ENCODE measurements around the gene PLXNA4.

Gene PLXNA4

DNA sequence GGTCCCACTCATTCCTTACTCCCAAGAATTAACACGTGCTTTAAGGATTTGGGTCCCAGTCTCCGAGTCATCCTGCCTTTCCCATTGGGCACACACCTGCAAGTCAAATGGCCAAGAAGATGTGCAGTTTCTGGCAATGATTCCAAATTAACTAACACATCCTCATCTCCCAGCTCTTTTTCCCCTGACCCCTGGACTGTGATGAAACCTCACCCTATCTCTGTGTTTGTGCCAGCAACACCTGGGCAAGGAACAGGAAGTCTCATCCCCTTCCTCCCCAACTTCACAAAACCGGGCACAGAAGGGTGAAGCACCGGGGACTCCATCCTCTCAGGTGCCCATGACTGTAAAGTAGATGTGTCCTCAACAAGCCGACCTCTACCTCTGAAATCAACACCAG is 54.8 kb downstream of the PLXNA4 start:
- Histone ChIP-seq H3K4me3 (ENCODE audit: low read depth, low read length) (no peak overlapping the region), H3K9me3 (ENCODE audit: control insufficient read depth, insufficient read depth, low read length) (no peaks in the 10 kb centered on the region), H3K4me1 (ENCODE audit: control insufficient read depth, insufficient read depth, low read length) (no peaks in the 10 kb centered on the region), H3K27me3 (ENCODE audit: control insufficient read depth, insufficient read depth, low read length) (no peaks in the 10 kb centered on the region), H3K9ac (ENCODE audit: low read depth, low read length) (no peak overlapping the region), H3K36me3 (ENCODE audit: control insufficient read depth, insufficient read depth, low read length) (no peaks in the 10 kb centered on the region)

DNA sequence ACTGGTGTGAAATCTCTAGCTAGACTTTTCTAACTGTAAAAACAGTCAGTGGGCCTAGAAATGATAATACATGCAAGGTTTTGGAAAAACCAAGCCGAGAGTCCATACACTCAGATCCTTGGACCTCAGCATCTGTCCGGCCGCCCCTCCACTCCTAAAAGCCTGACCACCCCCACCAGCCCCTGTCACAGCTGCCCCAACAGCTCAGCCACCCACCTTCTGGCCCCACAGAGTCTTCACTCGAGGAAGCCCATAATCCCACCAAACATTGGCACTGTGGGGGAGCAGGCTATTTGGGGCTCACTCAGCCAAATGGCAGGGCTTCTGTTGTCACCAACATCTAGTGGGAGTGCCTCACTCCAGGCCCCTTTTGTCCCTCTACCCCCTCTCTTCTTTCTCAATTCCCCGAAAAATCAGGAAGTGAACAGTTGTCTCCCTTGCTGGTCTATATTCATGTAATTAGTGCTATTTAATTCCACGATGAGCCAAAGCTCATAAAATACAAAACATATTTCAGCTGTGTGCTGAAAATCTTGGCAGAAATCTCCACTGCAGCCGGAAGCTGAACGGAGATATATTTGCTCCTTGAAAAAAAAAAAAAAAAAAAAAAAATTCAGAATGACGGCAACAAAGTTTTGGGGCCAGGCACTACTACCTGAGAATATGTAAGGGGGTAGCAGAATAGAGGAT is 55.5 kb downstream of the PLXNA4 start:
- Histone ChIP-seq H3K27me3 (ENCODE audit: control insufficient read depth, insufficient read depth, low read length) (no peaks in the 10 kb centered on the region), H3K4me3 (ENCODE audit: low read depth, low read length) (no peak overlapping the region), H3K9ac (ENCODE audit: low read depth, low read length) (no peak overlapping the region), H3K4me1 (ENCODE audit: control insufficient read depth, insufficient read depth, low read length) (no peaks in the 10 kb centered on the region), H3K9me3 (ENCODE audit: control insufficient read depth, insufficient read depth, low read length) (no peaks in the 10 kb centered on the region), H3K36me3 (ENCODE audit: control insufficient read depth, insufficient read depth, low read length) (no peaks in the 10 kb centered on the region)

DNA sequence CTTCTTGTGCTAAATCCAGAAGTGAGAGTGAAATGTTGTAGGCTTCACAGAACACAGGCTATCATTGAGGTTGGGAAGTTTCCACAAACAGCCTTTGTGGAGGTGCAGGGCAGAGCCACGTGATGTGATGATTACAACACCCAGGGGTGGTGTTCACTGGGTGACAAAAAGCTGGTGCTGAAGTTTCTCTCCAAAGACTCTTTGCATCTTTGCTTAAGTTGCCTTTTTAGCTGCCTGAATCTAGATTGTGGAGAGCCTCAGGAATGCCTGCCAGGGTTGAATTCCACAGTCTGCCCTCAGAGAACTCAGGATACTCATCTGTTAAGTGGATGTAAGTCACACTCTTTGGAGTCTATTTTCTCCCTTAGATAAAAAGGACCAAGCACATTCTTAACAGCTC is 56.3 kb downstream of the PLXNA4 start:
- Histone ChIP-seq H3K9ac (ENCODE audit: low read depth, low read length) (no peak overlapping the region), H3K27me3 (ENCODE audit: control insufficient read depth, insufficient read depth, low read length) (no peaks in the 10 kb centered on the region), H3K4me1 (ENCODE audit: control insufficient read depth, insufficient read depth, low read length) (no peaks in the 10 kb centered on the region), H3K4me3 (ENCODE audit: low read depth, low read length) (no peak overlapping the region), H3K9me3 (ENCODE audit: control insufficient read depth, insufficient read depth, low read length) (no peaks in the 10 kb centered on the region), H3K36me3 (ENCODE audit: control insufficient read depth, insufficient read depth, low read length) (no peaks in the 10 kb centered on the region)

DNA sequence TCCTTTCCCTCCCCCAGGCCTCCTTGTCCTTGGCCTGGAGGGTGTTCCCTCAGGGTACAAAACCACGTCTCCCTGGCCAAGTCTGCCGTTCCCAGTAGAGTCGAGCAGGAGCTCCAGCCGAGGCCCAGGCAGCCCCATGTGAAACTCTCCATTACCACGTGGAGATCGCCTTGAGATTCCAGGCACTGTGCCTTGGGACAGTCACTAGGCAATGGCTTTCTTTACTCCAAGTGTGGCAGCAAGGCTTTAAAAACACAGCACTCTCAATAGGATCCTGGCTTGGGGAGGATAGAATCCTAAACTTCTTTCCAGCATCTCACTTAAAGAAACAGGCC is 57.5 kb downstream of the PLXNA4 start:
- H3K4me3 ChIP-seq (ENCODE audit: low read depth, low read length) = no peak overlapping the region
- no peaks in the 10 kb centered on the region for H3K36me3 ChIP-seq (ENCODE audit: control insufficient read depth, insufficient read depth, low read length)
- H3K9me3 ChIP-seq (ENCODE audit: control insufficient read depth, insufficient read depth, low read length) = no peaks in the 10 kb centered on the region
- no peak overlapping the region for H3K9ac ChIP-seq (ENCODE audit: low read depth, low read length)
- H3K27me3 ChIP-seq (ENCODE audit: control insufficient read depth, insufficient read depth, low read length) = no peaks in the 10 kb centered on the region
- H3K4me1 ChIP-seq (ENCODE audit: control insufficient read depth, insufficient read depth, low read length) = no peaks in the 10 kb centered on the region

DNA sequence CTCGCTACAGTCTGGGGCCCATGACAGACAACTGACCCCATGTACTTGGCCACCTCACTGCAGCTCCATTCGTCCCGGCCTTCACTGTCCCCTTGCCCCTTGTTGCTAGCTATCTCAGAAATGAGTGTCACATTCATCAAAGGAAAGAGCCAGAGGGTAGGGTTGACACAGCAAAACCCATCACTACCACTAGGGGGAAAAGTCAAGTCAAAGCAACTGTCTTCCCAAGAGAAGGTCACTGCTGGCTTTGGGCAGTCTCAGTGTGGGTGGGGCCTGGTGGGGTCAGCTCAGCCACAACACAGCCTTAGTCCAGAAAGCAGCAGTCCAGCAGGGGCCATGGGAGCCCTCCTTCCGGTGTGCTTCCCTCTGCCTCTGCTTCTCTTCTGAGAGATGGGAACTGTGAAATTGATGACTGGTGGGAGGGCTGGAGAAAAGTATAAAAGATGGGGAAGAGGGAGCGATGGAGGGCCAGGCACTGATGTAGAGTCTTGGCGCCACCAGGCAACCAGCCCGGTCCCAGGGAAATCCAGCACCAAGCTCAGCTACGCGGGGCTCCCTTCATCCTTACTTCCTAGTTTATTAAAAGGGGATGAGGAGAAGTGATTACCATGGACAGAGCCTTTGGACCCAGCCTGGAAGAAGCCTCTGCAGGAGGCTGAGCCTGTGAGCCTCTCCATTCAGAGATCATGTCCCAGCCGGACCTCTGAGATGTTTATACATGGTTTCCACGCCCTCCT is 58.0 kb downstream of the PLXNA4 start:
- H3K9me3 ChIP-seq (ENCODE audit: control insufficient read depth, insufficient read depth, low read length) = no peaks in the 10 kb centered on the region
- no peak overlapping the region for H3K4me3 ChIP-seq (ENCODE audit: low read depth, low read length)
- no peak overlapping the region for H3K9ac ChIP-seq (ENCODE audit: low read depth, low read length)
- no peaks in the 10 kb centered on the region for H3K4me1 ChIP-seq (ENCODE audit: control insufficient read depth, insufficient read depth, low read length)
- no peaks in the 10 kb centered on the region for H3K36me3 ChIP-seq (ENCODE audit: control insufficient read depth, insufficient read depth, low read length)
- no peaks in the 10 kb centered on the region for H3K27me3 ChIP-seq (ENCODE audit: control insufficient read depth, insufficient read depth, low read length)

DNA sequence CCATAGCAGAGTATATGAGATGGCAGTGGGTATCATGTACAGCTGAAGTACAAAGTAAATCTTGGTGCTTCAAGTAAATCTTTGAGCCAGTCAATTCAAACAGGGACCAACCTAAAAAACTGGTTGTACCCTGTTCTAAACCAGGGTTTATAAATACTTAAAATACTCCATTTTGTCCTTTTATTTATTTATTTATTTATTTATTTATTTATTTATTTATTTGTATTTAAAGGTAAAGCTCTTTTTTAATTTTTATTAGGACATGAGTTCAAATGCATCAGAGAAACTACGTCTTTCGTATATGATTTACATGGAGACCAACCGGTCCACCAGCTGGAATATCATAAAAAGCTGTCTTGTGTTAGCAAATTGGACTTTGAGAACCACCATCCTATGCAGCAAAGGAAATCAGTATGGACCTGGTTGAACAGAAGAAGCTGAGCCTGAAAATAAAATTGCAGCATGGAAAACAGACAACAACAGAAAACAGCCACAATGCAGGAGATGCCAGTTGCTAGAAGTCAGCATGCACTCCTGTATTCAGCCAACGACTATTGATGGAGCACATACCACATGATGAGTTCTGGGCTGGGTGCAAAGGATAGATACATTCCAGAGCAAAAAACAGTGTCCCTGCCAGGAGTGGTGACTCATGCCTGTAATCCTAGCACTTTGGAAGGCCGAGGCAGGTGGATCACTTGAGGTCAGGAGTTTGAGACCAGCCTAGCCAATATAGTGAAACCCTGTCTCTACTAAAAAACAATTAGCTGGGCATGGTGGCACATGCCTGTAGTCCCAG is 60.0 kb downstream of the PLXNA4 start:
- Histone ChIP-seq H3K4me1 (ENCODE audit: control insufficient read depth, insufficient read depth, low read length) (no peaks in the 10 kb centered on the region), H3K36me3 (ENCODE audit: control insufficient read depth, insufficient read depth, low read length) (no peaks in the 10 kb centered on the region), H3K4me3 (ENCODE audit: low read depth, low read length) (no peak overlapping the region), H3K9ac (ENCODE audit: low read depth, low read length) (no peak overlapping the region), H3K27me3 (ENCODE audit: control insufficient read depth, insufficient read depth, low read length) (peaks cover 2% of the 10 kb centered on the region), H3K9me3 (ENCODE audit: control insufficient read depth, insufficient read depth, low read length) (no peaks in the 10 kb centered on the region)

DNA sequence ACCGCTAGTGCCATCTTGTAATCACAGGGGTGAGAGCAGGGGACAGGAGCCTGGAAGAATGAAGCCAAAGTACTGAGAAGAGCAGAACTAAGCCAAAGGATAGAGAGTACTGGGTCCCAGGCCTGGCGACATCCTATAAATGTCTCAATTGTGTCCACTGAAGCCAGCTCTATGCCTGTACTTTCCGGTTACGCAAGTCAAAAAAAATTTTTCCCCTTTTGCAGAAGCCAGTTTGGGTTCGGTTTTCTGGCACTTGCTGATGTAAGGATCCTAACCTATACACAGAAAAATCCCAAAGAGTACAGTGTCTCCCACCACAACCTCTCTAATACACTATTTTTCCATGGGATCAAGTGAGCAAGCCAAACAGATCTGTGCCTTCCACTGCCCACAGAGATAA is 61.1 kb downstream of the PLXNA4 start:
- H3K4me3 ChIP-seq (ENCODE audit: low read depth, low read length) = no peak overlapping the region
- H3K9ac ChIP-seq (ENCODE audit: low read depth, low read length) = no peak overlapping the region
- no peaks in the 10 kb centered on the region for H3K4me1 ChIP-seq (ENCODE audit: control insufficient read depth, insufficient read depth, low read length)
- no peaks in the 10 kb centered on the region for H3K36me3 ChIP-seq (ENCODE audit: control insufficient read depth, insufficient read depth, low read length)
- peaks cover 2% of the 10 kb centered on the region for H3K27me3 ChIP-seq (ENCODE audit: control insufficient read depth, insufficient read depth, low read length)
- no peaks in the 10 kb centered on the region for H3K9me3 ChIP-seq (ENCODE audit: control insufficient read depth, insufficient read depth, low read length)

DNA sequence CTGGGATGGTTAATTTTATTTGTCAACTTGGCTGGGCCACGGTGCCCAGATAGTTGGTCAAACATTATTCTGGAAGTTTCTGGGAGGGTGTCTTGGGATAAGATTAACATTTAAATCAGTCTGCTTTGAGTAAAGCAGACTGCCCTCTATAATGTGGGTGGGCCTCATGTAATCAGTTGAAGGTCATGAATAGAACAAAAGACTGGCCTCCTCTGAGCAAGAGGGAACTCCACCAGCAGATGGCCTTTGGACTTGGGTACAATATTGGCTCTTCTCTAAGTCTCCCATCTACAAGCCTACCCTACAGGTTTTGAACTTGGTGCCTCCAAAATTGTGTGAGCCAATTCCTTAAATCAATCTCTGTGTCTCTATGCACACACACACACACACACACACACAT is 61.8 kb downstream of the PLXNA4 start:
- H3K27me3 ChIP-seq (ENCODE audit: control insufficient read depth, insufficient read depth, low read length) = peaks cover 2% of the 10 kb centered on the region
- no peak overlapping the region for H3K4me3 ChIP-seq (ENCODE audit: low read depth, low read length)
- H3K9me3 ChIP-seq (ENCODE audit: control insufficient read depth, insufficient read depth, low read length) = no peaks in the 10 kb centered on the region
- H3K9ac ChIP-seq (ENCODE audit: low read depth, low read length) = no peak overlapping the region
- H3K36me3 ChIP-seq (ENCODE audit: control insufficient read depth, insufficient read depth, low read length) = no peaks in the 10 kb centered on the region
- H3K4me1 ChIP-seq (ENCODE audit: control insufficient read depth, insufficient read depth, low read length) = no peaks in the 10 kb centered on the region

DNA sequence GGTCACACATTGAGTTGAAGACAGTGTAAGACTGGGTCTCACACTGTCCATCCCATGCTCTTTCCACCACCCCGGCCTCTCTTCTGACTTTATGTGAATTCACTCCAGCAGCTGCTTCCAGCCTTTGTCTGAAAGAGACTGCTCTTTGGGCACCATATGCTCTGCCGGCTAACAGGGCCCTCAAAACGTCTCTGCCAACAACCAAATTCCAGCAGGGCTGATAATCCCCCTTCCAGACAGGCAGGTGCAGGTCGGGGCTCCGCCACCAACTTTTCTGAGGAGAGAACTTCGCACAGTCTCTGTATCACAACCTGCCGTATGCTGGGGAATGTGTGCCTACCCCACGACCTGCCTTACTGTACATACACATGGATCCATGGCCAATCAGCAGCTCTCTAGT is 64.3 kb downstream of the PLXNA4 start:
- H3K27me3 ChIP-seq (ENCODE audit: control insufficient read depth, insufficient read depth, low read length) = peaks cover 2% of the 10 kb centered on the region
- H3K9me3 ChIP-seq (ENCODE audit: control insufficient read depth, insufficient read depth, low read length) = no peaks in the 10 kb centered on the region
- no peak overlapping the region for H3K9ac ChIP-seq (ENCODE audit: low read depth, low read length)
- H3K4me3 ChIP-seq (ENCODE audit: low read depth, low read length) = no peak overlapping the region
- no peaks in the 10 kb centered on the region for H3K4me1 ChIP-seq (ENCODE audit: control insufficient read depth, insufficient read depth, low read length)
- H3K36me3 ChIP-seq (ENCODE audit: control insufficient read depth, insufficient read depth, low read length) = no peaks in the 10 kb centered on the region

DNA sequence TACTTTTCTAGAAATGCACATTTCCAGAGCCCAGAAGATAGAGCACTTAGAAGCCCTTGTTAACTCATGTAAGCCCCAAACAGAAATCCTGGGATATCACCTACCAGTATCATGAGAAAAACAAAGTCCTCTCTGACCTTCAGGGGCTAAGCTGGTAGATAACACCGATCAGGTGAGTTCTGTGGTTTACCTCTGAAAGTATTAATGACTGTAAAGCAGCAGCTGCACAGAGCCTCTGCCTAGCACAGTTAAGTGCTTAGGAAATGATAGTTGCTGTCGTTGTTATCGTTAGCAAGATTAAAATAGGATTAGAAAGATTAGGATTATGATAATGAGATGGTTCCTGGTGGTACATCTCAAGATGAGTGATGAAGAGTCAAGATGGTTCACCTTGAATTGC is 64.9 kb downstream of the PLXNA4 start:
- H3K9ac ChIP-seq (ENCODE audit: low read depth, low read length) = no peak overlapping the region
- no peaks in the 10 kb centered on the region for H3K4me1 ChIP-seq (ENCODE audit: control insufficient read depth, insufficient read depth, low read length)
- H3K27me3 ChIP-seq (ENCODE audit: control insufficient read depth, insufficient read depth, low read length) = peaks cover 2% of the 10 kb centered on the region
- H3K4me3 ChIP-seq (ENCODE audit: low read depth, low read length) = no peak overlapping the region
- no peaks in the 10 kb centered on the region for H3K9me3 ChIP-seq (ENCODE audit: control insufficient read depth, insufficient read depth, low read length)
- no peaks in the 10 kb centered on the region for H3K36me3 ChIP-seq (ENCODE audit: control insufficient read depth, insufficient read depth, low read length)

DNA sequence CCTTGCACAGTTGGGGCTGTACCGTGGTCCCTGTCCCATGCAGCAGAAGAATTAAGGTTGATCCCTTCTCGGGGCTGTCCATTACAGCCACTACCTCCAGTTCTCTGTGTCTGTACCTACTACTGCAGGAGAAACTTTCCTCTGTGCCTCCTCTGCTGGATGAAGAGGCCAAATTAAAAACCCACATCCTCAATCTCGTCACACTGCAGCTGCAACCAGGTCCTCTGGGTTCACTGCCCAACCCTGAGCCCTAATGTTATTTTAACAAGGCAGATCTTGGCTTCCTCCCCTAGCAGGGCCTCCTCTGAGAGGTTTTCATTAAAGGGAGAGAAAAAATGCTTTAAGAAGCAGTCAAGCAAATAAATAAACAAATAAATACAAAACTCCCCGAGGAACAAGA is 66.6 kb downstream of the PLXNA4 start:
- no peak overlapping the region for H3K9ac ChIP-seq (ENCODE audit: low read depth, low read length)
- no peaks in the 10 kb centered on the region for H3K36me3 ChIP-seq (ENCODE audit: control insufficient read depth, insufficient read depth, low read length)
- no peaks in the 10 kb centered on the region for H3K9me3 ChIP-seq (ENCODE audit: control insufficient read depth, insufficient read depth, low read length)
- no peaks in the 10 kb centered on the region for H3K4me1 ChIP-seq (ENCODE audit: control insufficient read depth, insufficient read depth, low read length)
- no peak overlapping the region for H3K4me3 ChIP-seq (ENCODE audit: low read depth, low read length)
- H3K27me3 ChIP-seq (ENCODE audit: control insufficient read depth, insufficient read depth, low read length) = peaks cover 2% of the 10 kb centered on the region
